ENCODE data around the gene MOK. TPM values are rescaled to one million over a fixed set of nuclear protein-coding genes. Genes with fewer than 3 reads are reported as not detected.

Gene MOK
- total RNA-seq, 1 donor from 2014 or later: 15.8 TPM

- TF ChIP-seq CTCF (IDR thresholded peaks at IDR 0.05): no peak
- peaks cover 39% of the 10 kb centered on the region for H3K4me1 ChIP-seq
- ATAC-seq: no peak
- intact Hi-C loops (cut with DNase I): no loop called here
- no peak for DNase-seq
- no peaks in the 10 kb centered on the region for H3K27me3 ChIP-seq (ENCODE audit: low read depth)
- no peak overlapping the region for H3K27ac ChIP-seq
- no peaks in the 10 kb centered on the region for H3K9me3 ChIP-seq
- no peak overlapping the region for H3K4me3 ChIP-seq
- H3K36me3 ChIP-seq: peaks cover 11% of the 10 kb centered on the region
These were observed 16.8 kb upstream of the MOK start for GRCh38 chr14:102321456-102322422.

- DNase-seq (no peak), ATAC-seq (no peak)
- Histone ChIP-seq H3K36me3 (peaks cover 4% of the 10 kb centered on the region), H3K4me1 (peaks cover 48% of the 10 kb centered on the region), H3K4me3 (peak overlapping the region; percentile 82), H3K27me3 (ENCODE audit: low read depth) (no peaks in the 10 kb centered on the region), H3K27ac (peak overlapping the region; percentile 97), H3K9me3 (no peaks in the 10 kb centered on the region)
- intact Hi-C loops (cut with DNase I): no loop called here
- TF ChIP-seq CTCF (IDR thresholded peaks at IDR 0.05): no peak
These were observed 15.9 kb upstream of the MOK start for GRCh38 chr14:102320671-102321455.

- Histone ChIP-seq H3K27me3 (ENCODE audit: low read depth) (no peaks in the 10 kb centered on the region), H3K9me3 (no peaks in the 10 kb centered on the region), H3K4me3 (peak overlapping the region; percentile 82), H3K4me1 (peaks cover 48% of the 10 kb centered on the region), H3K36me3 (no peaks in the 10 kb centered on the region), H3K27ac (peak overlapping the region; percentile 97)
- DNase-seq: peak; percentile 58
- intact Hi-C loops (cut with DNase I): no loop called here
- ATAC-seq: peak; percentile 5 to 16
- no peak for TF ChIP-seq CTCF (IDR thresholded peaks at IDR 0.05)
These were observed 15.2 kb upstream of the MOK start for GRCh38 chr14:102320033-102320660.

- DNase-seq: peak; percentile 96
- intact Hi-C loops (cut with DNase I): no loop called here
- H3K27ac ChIP-seq: peak within 1 kb of the TSS; percentile 97
- no peaks in the 10 kb centered on the region for H3K36me3 ChIP-seq
- H3K27me3 ChIP-seq (ENCODE audit: low read depth): no peaks in the 10 kb centered on the region
- no peak for TF ChIP-seq CTCF (IDR thresholded peaks at IDR 0.05)
- peak within 1 kb of the TSS; percentile 82 for H3K4me3 ChIP-seq
- no peaks in the 10 kb centered on the region for H3K9me3 ChIP-seq
- ATAC-seq: peak; percentile 81 to 85
- H3K4me1 ChIP-seq: peaks cover 52% of the 10 kb centered on the region
These were observed 14.5 kb upstream of the MOK start, which contains the start of gene ZNF839 for GRCh38 chr14:102319351-102320032. Gene ZNF839, plus strand, starts transcription at chr14:102319746. Its CDS starts 20 bp downstream, at chr14:102319766.
